ENCODE results near the gene NOD1.
A peak's percentile ranks its signal among the peaks of the same experiment; 100 is the strongest.
"Not testable (repeated sequence)": the region's sequence is repeated elsewhere in the genome, so short reads cannot be mapped to it uniquely, and the experiment has no call there.

NOD1 gene

DNA sequence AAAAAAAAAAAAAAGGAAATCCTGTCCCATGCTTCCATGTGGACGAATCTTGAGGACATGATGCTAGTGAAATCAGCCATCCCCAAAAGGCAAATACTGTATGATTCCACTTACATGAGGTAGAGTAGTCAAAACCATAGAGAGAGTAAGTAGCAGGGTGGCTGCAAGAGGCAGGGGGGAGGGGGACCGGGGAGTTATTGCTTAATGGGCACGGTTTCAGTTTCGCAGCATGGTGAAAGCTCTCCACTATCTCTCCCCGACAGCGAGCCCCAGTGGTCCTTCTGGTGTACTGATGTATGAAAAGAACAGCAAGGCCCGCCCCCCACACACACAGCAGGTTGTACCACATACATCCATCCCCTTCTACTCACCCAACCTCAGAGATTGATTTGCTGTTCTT, 32.8 kb downstream of the NOD1 start:
- peak; percentile 96 for DNase-seq

DNA sequence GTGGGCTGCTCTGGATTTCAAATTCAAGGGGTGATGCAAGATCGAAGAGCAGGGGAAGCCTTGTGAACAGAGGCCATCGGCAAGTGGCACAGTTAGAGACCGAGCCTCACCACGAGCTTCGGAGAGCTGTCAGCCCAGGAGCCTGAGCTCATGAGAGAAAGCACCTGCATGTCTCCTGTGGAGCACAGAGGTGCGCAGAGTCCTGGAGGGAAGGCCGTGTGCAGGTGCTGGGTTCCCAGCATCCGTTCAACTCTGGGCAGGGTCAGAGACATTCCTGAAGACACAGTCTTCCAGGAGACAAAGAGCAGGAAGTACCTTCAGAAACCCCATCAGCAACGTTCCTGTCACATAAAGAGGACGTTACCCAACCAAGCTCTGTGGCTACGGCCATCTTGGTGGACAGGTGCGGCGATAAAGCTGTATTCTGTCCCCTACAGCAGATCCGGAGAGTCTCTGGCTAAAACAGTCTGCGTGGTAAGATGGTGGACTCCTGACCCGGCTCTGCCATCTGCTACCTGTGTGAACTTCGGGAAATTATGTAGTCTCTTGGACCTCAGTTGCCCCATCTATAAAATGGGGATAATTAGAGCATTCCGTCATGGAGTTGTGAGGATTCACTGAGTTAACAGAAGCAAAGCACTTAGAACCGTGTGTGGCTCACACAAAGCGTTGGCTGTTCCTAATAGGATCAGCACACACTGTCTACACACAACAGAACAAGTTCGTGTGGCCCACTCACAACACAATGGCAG, 40.6 kb downstream of the NOD1 start:
- no peak for DNase-seq

DNA sequence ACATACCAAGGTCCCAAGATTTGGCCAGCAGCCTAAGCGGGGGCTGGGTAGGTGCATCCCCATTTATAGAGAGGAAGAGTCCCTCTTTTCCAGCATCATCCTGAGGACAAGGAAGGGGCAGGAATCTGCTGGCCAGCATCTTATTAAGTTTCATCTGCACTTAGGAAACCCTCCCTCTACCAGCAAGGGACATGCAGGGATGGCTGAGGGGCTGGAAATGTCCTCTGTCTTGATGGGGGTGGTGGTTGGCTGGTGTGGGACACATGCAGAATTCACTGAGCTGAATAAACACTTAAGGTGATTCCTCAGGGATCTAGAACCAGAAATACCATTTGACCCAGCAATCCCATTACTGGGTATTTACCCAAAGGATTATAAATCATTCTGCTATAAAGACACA, 42.1 kb downstream of the NOD1 start:
- no peak for DNase-seq

DNA sequence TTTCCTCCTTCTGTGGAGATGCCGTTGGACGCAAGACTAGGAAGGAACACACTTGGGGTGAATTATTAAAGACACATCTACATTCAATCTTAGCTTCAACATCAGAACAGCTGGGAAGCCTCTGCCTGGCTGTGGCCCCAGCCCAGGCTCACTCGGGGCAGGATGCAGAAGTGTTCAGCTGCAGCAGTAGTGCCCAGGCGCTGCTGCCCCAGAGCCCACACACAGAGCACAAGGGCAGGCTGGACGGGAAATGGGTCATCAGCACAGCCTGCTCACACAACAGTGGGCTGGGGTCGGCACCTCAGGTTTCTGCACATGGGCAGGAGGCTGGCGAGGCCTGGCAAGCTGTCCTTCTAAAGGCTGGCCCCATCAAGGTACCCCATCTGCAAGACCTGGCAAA, 42.5 kb downstream of the NOD1 start:
- no peak for DNase-seq

DNA sequence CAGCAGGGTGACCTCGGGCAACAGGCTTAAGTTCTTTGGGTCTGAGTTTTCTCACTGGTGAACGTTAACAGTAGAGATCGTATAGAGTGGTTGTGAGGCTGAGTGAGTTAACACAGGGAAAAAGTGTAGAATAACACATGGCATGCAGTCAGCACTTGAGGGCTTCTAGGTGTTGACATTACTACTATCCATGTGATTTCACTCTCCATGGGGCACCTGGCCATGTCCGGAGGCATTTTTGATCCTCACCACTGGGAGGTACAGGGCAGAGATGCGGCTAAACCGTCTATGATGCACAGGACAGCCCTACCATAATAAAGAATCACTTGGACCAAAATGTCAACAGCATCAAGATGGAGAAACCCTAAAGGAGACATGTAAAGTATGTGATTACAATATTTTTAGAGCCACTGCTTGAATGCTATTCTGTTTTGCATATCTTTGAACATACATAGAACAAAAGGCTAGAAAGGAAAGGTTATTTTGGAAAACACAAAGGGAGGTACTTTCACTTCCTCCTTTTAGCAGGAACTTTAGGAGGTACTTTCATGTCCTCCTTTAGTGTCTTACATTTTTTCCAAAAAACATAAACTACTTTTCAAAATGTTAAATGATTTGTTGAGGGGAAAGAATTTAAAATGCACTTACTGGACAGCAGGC, 44.3 kb downstream of the NOD1 start:
- peak; percentile 62 for DNase-seq

DNA sequence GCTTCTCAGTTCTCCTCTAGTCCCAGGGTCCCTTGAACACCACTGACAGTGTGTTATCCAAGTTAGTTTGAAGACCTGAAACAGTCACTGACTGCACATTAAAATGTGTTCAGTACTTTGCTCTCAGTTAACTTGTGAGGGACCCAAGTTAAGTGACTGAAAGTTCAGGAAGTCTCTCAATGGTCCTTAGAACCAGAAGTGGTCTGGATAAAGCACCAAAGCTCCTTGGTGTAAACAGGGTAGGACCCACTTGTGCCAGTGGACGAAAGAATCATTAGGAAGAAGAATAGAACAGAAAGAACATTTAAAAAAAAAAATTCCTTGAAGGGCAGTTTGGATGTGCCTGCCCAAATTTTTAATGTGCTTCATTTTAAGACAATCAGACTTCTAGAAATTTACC, 45.1 kb downstream of the NOD1 start:
- DNase-seq = no peak

DNA sequence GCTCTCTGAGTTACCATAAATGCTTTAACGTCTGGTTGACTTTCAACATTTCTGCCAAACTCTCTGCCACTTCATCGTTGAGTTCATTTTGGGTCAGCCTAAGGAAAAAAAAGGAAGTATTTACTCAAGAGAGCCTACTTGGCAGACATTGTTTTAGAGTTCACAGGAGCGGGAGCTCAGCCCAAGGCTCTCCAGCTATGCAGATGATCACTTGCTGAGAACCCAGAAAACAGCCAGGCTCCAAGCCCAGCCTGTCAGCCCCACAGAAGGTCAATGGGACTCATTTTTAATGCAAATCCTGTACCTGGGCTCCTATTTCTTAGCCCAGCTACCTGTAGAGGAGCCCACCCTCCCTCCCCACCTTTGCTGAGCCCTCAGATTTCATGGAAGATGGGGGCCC, 45.5 kb downstream of the NOD1 start:
- peak; percentile 73 for DNase-seq

DNA sequence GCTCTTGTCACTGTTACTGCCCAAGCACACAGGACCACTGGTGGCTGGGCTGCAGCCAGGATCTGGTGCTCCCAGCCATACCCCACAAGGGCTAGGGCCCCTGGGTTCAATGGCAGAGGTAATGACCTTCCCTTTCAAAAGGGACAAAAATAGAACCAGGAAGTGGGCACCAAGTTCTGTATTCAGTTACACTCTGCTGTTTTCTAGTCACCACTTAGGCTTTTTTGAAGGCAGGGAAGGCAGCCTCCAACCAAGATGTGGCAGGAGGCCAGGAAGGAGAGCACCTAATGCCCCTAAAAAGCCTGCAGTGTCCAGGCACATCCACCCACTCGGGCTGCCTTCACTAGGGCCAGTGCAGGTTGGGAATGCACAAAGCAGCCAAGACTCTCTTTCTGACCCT, 47.8 kb downstream of the NOD1 start:
- peak; percentile 45 for DNase-seq

DNA sequence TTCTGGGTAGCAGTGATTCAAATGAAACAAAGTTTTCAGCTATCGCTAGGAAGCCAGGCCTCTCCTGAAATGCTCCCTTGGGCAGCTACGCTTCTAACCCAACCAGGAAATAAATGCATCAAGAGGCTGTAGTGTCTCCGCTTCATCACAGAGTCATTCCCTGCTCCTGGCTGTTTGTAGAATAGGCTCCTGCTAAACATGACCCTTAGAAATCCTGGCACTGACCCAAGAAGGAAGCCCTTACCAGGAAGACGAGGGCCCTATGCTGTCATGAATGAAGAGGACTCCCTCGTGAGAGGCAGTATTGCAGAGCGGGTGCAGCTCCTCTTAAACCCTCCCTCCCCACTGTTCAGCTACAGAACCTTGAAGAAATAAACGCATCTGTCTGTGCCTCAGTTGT, 48.3 kb downstream of the NOD1 start:
- DNase-seq = peak; percentile 84

DNA sequence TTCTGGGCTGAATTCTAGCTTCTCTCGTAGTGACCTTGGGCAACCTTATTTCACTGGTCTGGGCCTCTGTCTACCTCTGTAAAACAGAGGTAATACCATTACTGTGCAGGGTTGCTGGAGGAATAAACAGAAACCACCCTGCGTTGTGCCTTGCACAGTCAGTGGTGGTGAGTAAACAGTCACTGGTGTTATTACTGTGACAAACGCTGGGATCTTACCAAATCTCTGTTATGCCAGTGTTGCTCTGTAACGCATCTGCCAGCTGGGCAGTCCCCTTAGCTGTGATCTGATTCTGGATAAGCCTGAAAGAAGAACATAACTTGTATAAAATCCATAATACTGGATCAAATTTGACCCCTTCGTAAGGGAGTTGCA, 49.4 kb downstream of the NOD1 start:
- peak; percentile 70 for DNase-seq

DNA sequence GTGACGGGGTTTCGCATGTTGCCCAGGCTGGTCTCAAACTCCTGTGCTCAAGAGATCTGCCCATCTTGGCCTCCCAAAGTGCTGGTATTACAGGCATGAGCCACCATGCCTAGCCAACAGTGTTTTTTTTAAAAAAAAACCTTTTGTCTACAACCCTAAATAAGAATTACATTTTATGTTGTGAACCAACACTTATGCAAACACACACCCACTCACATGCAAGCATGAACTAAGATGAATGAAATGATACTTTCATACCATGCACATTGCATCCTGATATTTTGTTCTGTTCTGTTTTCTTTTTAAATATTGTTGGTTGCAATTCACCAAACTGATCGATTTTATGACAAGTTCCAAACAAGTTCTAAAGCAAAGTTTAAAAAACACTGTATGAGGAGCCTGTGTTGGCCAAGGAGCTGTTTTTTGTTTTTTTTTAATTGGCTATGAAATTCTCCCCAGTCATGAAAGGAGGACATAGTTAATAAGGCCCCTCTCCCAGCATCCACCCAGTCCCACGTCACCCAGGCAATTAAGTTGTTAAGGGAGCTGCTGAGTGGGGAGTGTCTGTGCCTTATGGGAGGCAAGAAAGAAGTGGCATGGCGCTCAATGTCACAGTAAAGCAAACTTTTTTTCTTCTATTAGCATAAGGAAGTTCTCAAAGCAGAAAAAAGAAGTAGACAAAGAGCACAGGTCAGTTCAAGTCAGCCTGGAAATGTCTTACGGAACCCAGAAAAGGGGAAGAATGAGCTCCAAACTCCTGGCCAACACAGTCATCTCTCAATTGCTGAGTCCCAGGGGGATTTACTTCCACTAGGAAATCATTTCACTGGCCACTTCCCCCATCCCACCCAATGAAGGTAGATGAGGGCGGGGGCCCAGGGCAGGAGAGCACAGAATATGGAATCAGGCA, 50.1 kb downstream of the NOD1 start:
- DNase-seq = peak; percentile 83

DNA sequence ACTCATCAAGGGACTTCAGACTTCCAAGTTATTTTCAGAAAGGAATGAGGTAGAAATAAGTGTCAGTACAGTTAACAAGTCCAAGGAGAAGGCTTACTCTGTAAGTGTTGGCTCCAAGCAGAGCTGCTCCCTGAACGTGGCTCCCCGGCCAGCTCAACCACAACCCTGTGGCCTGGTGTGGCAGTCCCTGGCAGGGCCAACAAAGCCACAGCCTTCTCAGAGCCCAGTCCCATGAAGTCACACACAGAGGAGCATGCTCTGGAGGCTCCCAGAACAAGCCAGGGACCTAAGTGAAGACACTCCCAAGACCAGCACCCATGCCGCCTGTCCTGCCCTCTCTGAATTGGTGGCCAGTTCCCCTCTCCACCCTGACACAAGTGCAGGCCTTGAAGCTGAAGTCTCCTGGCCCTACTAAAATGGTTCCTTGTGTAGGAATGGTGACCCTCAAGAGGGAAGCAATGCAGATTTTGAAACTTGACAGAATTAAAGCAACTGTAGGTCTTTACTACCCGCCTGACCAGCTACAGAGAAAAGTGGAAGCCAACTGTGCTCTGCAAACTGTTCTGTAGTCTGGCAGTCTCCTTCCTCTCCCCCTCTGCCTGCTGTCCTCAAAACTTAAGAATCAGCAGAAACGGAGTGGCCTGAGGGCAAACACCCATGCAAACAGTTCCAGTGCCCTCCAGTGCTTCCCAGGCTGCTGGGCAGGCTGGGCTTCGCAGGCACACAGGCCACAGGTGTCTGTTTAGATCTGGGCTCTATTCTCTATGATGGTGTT, 51.1 kb downstream of the NOD1 start:
- no peak for DNase-seq

DNA sequence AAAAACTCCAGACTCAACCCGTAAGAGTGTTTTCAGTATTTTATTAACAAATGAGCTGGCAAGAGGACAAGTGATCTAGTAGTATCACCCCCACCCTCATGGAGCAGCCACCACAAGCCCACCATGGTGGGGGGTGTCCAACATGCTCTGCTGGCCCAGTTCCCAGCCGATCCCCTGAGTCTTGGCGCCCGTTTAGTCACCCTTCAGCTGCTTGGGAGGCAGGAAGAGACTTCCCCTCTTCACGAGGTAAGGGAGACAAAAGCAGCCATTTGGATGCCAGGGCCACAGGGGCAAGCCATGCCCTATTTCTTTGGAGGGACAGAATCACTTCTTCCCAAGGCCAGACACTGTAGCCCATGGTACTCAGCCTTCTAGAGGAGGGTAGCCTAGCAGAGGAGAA, 54.1 kb downstream of the NOD1 start:
- no peak for DNase-seq

DNA sequence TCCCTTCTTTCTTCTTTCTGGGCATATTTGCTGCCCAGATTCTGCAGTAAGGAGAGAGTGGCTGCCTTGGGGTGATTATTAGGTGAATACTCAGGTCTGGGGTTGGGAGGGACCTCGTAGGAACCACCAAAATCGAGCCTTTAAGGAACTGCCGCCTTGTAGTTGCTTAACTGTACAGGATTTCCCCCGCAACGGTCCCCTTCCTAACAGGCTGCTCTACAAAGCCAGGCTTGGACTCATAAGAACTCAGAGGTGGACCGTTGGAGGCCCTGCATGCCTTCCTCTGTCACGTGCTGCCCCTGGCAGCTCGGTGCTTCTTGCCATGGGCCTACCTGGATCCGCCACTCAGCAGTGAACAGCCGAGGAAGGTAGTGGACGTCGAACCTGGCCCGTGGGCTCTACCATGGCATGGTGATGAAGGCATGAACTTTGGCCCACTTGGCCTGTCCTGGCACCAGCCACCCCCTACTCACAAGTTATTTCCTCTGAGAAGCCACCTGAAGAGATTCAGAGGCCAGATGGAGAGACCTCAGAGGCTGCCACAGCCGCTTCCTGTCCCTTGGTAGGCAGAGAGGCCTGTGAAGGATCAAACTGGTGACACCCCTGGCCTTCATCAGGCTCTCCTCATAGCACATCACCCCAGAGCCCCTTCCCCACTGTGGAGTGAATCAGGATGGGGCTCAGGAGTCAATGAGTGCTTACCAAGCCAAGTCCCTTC, 54.6 kb downstream of the NOD1 start:
- DNase-seq = no peak

DNA sequence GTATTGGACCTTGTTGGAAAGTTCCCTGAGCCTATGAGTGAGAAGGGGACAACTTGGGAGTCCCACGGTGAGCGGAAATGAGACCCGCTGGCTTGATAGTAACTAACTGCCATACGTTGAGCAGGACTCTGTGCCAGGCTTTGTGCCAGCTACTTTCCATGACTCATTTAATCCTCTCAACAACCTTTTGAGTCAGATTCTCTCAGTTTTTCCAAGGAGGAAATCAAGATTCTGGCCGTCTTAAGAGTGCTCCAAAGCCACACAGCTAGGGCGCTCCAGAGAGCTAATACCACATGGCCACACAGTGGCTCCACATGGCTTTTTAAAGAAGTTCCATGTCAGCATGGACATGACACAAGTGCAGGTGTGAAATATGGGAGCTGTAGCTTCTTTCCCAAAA, 55.7 kb downstream of the NOD1 start:
- DNase-seq = peak; percentile 37

DNA sequence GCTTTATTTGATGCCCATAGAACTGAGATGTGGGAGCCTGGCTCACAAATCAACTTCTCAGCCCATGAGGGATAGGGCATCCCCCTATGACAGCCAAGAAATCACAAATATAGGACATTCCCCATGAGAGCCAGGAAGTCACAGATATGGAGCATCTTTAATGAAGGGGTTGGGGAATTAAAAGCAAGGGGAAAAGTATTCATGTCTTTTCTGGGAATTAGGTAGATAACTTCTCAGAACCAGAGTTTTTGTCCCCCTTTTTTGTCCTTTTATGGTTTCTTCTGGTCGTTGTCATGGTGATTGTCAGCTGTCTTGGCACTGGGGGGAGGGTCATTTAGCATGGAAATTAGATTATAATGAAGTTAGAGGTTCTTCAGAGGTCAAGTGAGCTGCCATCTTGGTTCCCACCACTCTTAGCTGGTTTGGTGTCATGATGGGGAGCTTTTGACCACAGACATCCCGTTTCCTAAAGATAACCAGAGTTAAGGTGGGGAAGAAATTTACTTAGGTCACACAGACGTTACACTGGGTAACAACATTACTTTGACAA, 56.9 kb downstream of the NOD1 start:
- no peak for DNase-seq

DNA sequence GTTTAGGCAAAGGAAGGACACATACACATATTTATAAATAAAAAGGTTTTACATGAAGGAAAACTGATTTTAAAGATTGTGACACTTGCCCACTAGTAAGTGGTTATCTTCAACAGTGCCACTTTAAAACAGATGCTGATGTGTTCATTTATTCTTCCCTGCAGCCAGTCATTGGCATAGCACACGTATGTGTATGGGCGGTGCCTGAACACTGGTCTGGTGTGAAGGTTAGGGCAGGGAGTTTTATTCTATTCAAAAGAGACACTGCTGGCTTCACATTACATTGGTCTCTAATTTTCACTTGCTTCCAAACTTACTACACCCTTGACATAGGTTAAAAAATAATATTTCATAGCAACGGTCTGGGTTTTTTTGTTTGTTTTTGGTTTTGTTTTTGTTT, 57.9 kb downstream of the NOD1 start:
- no peak for DNase-seq

DNA sequence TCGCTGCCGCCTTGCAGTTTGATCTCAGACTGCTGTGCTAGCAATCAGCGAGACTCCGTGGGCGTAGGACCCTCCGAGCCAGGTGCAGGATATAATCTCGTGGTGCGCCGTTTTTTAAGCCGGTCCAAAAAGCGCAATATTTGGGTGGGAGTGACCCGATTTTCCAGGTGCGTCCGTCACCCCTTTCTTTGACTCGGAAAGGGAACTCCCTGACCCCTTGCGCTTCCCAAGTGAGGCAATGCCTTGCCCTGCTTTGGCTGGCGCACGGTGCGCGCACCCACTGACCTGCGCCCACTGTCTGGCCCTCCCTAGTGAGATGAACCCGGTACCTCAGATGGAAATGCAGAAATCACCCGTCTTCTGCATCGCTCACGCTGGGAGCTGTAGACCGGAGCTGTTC, 58.5 kb downstream of the NOD1 start:
- DNase-seq = not testable (repeated sequence)

DNA sequence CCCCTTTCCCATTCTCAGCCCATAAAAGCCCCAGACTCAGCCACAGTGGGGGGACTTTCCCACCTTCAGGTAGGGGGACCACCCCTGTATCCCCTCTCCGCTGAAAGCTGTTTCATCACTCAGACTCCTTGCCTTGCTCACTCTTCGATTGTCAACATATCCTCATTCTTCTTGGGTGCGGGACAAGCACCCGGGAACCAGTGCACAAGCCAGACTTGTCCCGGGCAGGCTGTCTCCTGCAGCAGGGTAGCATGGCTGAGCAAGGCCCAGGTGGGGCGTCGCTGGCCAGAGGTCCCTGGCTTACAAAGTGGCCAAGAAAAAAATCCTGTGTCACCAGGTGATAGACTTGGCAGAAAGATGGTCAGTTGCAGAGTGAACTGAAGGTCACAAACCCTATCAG, 64.7 kb downstream of the NOD1 start:
- DNase-seq = no peak

DNA sequence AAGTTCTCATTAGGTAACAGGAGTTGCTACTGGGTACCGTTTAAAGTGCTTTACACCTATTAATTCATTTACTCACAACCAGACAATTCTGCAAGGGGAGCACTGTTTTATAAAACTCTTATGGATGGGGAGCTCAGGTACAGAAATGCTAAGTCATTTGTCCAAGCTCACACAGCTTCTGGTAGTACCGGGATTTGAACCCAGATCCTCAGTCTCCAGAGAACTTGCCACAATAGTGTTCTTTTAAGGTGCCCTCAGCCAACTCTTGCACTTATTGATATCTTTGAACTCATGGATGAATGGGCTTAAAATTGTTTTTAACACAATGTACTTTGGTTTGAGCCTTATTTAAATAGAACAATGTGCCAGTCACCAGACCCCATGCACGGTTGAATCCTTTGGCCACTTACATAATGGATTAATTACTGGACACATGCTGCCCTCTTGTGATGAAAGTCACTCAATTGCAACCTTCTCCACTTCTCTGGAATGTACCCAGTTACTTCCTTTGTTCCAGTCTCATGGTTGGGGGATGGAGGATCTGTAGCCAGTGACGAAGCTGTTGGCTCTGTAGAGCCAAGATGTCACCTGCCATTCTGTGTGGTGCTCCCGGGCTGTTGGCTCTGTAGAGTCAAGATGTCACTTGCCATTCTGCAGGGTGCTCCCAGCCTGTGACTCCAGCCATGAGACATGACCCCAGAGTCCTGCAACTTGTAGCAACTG, 65.6 kb downstream of the NOD1 start:
- DNase-seq = peak; percentile 76

DNA sequence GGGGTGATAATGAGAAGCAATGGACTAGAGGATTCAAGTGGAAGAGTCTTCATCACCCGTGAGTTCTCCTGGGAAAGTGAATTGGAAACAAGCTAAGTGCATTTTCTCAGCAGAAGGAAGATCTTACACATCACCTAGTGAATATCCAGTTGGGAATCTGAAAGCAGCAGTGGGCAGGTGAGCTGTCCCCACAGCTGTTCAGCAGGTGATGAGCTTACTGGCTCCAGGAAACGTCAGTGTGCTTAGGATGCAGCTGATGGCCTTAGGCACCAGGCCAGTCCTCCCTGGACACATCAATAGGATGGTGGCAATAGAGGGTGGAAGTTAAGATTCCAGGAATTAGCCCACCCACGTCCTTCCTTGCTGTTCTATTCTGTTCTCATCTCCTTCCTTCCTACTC, 66.7 kb downstream of the NOD1 start:
- DNase-seq = no peak
